Sigmoid colon (tissue), 7 donors: ENCODE measurements around the gene PLEKHD1. TPM values are rescaled to one million over a fixed set of nuclear protein-coding genes. Genes with fewer than 3 reads are reported as not detected.
A peak's percentile ranks its signal among the peaks of the same experiment; 100 is the strongest.

Experiments
- DNase-seq: peaks from one replicate; pipeline ENCODE4 v3.0.0-alpha.2; 2019
- H3K27ac ChIP-seq, 4 donors: fragments of 200-600 bp; sonication (generic); one replicate each; pipeline ENCODE4 v1.5.1; 2016 to 2019; ENCODE audit warnings: mild to moderate bottlenecking in 1 of 4
- H3K27me3 ChIP-seq, 3 donors: fragments of 200-600 bp; sonication (generic); one replicate each; pipeline ENCODE4 v1.5.1; 2019; ENCODE audit warnings: mild to moderate bottlenecking in 1 of 3
- H3K36me3 ChIP-seq, 4 donors: fragments of 200-600 bp; sonication (generic); one replicate each; pipeline ENCODE4 v1.5.1; 2016 to 2019
- H3K4me1 ChIP-seq, 4 donors: fragments of 200-600 bp; sonication (generic); one replicate each; pipeline ENCODE4 v1.5.1; 2017 to 2019
- H3K4me3 ChIP-seq, 4 donors: fragments of 200-600 bp; sonication (generic); one replicate each; pipeline ENCODE4 v1.5.1; 2017 to 2019; ENCODE audit warnings: mild to moderate bottlenecking in 2 of 4, moderate library complexity in 1 of 4
- H3K9me3 ChIP-seq, 4 donors: fragments of 200-600 bp in 3 of 4; sonication (generic) in 3 of 4; one replicate each; pipeline versions ENCODE4 v1.5.1 to v1.6.1; 2013 to 2019
- EP300 ChIP-seq, 4 donors: sonication (generic); formaldehyde crosslinking; IDR thresholded peaks; one replicate each; pipeline ENCODE4 v1.6.1; 2017; ENCODE audit warnings: antibody characterized with exemption in 4 of 4
- POLR2A ChIP-seq, 2 donors: fragments of 450-650 bp; IDR thresholded peaks; one replicate each; pipeline ENCODE4 v1.6.1; 2016; ENCODE audit warnings: antibody characterized with exemption in 2 of 2, mild to moderate bottlenecking in 2 of 2, moderate library complexity in 2 of 2
- POLR2AphosphoS5 ChIP-seq, 4 donors: sonication (generic); formaldehyde crosslinking; IDR thresholded peaks; one replicate each; pipeline ENCODE4 v1.6.1; 2017; ENCODE audit warnings: antibody characterized with exemption in 4 of 4
- WGBS, 2 donors: extraction: QIAGEN DNeasy Blood & Tissue Kit; methylation state at CpG; one replicate each; pipeline ENCODE4 v1.1.7; 2013; 5-methylcytosine and 5-hydroxymethylcytosine counted together
- intact Hi-C: fragments of 100-400 bp; cut with DNase I; formaldehyde crosslinking; loops from one replicate; pipeline ENCODE4 v1.15.1; 2023
- polyA plus RNA-seq, 3 donors: library from polyadenylated mRNA; stranded (reverse); fragments of 200-250 nt; gene quantifications; one replicate each; pipeline ENCODE4 v1.2.3, GENCODE V29; 2013
- total RNA-seq, 4 donors: library from RNA; depleted of rRNA; stranded (reverse); fragments of >200 nt; gene quantifications; one replicate each; pipeline ENCODE4 v1.1.0, GENCODE V29; 2016
- TF ChIP-seq, protein P1 (sequence below), 4 experiments: fragments of 450-650 bp in 3 of 4; fragments of 200-600 bp in 1 of 4; IDR thresholded peaks; one replicate each; pipeline ENCODE4 v1.5.1; 2016 to 2019; ENCODE audit warnings: antibody characterized with exemption in 4 of 4, mild to moderate bottlenecking in 3 of 4, moderate library complexity in 2 of 4
- donor health status: healthy with polysubstance abuse.
- donor health status: Bipolar disorder and iron deficiency.
- donor health status: healthy.

The PLEKHD1 gene
- total and polyA plus RNA-seq, 7 donors, result under 0.01 to 0.55 (median 0.06) TPM; not detected in 2

- DNase-seq, result no peak
- H3K27ac ChIP-seq, result no peak overlapping the region
- H3K27me3 ChIP-seq, result peaks cover 14 to 57% (median 46%) of the 10 kb centered on the region in 3 donors
- TF ChIP-seq POLR2A (IDR thresholded peaks at IDR 0.05) (no peak), EP300 (IDR thresholded peaks at IDR 0.05) (no peak), POLR2AphosphoS5 (IDR thresholded peaks at IDR 0.05) (no peak)
- TF ChIP-seq, protein P1, sequence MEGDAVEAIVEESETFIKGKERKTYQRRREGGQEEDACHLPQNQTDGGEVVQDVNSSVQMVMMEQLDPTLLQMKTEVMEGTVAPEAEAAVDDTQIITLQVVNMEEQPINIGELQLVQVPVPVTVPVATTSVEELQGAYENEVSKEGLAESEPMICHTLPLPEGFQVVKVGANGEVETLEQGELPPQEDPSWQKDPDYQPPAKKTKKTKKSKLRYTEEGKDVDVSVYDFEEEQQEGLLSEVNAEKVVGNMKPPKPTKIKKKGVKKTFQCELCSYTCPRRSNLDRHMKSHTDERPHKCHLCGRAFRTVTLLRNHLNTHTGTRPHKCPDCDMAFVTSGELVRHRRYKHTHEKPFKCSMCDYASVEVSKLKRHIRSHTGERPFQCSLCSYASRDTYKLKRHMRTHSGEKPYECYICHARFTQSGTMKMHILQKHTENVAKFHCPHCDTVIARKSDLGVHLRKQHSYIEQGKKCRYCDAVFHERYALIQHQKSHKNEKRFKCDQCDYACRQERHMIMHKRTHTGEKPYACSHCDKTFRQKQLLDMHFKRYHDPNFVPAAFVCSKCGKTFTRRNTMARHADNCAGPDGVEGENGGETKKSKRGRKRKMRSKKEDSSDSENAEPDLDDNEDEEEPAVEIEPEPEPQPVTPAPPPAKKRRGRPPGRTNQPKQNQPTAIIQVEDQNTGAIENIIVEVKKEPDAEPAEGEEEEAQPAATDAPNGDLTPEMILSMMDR (IDR thresholded peaks at IDR 0.05), result no peak
- 84 to 86% methylated on average over 6 of the region's 6 CpGs for WGBS, 2 donors
- H3K36me3 ChIP-seq, result no peaks in the 10 kb centered on the region
- H3K9me3 ChIP-seq, result no peaks in the 10 kb centered on the region
- H3K4me1 ChIP-seq, result peaks cover 0 to 19% (median 18%) of the 10 kb centered on the region in 4 donors
- H3K4me3 ChIP-seq, result no peak overlapping the region
- intact Hi-C loops, result no loop called here
These were observed 1.2 kb downstream of the PLEKHD1 start for GRCh38 chr14:69485701-69486100.

- intact Hi-C loops, result no loop called here
- peaks cover 14 to 57% (median 46%) of the 10 kb centered on the region in 3 donors for H3K27me3 ChIP-seq
- no peak for DNase-seq
- 86 to 91% methylated on average over 4 of the region's 4 CpGs for WGBS, 2 donors
- no peak overlapping the region for H3K27ac ChIP-seq
- H3K4me1 ChIP-seq, result peaks cover 0 to 19% (median 18%) of the 10 kb centered on the region in 4 donors
- TF ChIP-seq EP300 (IDR thresholded peaks at IDR 0.05), result no peak
- no peak for TF ChIP-seq POLR2A (IDR thresholded peaks at IDR 0.05)
- TF ChIP-seq, protein P1 (IDR thresholded peaks at IDR 0.05), result no peak
- TF ChIP-seq POLR2AphosphoS5 (IDR thresholded peaks at IDR 0.05), result no peak
- H3K36me3 ChIP-seq, result no peaks in the 10 kb centered on the region
- H3K4me3 ChIP-seq, result no peak overlapping the region
- H3K9me3 ChIP-seq, result no peaks in the 10 kb centered on the region
These were observed 2.7 kb downstream of the PLEKHD1 start for GRCh38 chr14:69487226-69487625.

DNA sequence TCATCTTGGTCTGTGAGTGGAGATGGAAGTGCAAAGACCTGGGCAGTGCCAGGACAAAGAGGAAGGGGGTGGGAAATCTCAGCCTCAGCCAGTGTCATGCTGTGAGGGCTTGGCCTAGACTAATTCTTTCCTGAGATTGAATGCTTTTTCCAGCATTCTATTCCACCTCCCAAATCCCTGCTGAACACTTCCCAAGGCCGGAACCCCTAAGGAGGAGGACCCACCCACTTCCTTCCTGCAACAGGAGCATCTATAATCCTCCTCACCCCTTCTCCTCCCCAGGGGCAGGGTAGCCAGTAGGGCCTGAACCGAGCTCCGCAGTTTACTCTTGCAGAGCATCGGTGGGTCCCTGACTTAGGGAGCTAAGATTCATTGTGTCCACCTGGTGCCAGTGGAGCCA is 3.2 kb downstream of the PLEKHD1 start:
- H3K4me3 ChIP-seq, result no peak overlapping the region
- no peaks in the 10 kb centered on the region for H3K9me3 ChIP-seq
- peaks cover 0 to 19% (median 18%) of the 10 kb centered on the region in 4 donors for H3K4me1 ChIP-seq
- TF ChIP-seq POLR2A (IDR thresholded peaks at IDR 0.05) (no peak), POLR2AphosphoS5 (IDR thresholded peaks at IDR 0.05) (no peak), EP300 (IDR thresholded peaks at IDR 0.05) (no peak)
- TF ChIP-seq, protein P1 (IDR thresholded peaks at IDR 0.05), result no peak
- intact Hi-C loops, result no loop called here
- no peaks in the 10 kb centered on the region for H3K36me3 ChIP-seq
- no peak for DNase-seq
- WGBS, 2 donors, result 83 to 84% methylated on average over 4 of the region's 4 CpGs
- H3K27me3 ChIP-seq, result peaks cover 14 to 57% (median 46%) of the 10 kb centered on the region in 3 donors
- no peak overlapping the region for H3K27ac ChIP-seq

DNA sequence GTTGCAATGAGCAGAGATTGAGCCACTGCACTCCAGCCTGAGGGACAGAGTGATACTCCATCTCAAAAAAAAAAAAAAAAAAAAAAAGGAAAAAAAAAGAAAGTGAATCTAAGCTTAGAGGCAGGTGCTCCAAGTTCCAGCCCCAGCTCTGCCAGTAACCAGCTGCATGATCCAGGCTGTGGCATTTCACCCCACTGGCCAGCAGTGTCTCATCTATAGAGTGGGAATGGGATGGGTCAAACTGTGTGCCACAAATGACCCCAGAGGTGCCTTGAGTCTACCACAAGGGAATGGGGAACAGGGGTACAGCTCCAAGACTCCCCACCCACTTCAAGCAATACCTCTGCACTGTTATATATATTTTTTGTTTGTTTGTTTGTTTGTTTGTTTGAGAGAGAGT is 5.0 kb downstream of the PLEKHD1 start:
- peaks cover 10 to 41% (median 29%) of the 10 kb centered on the region in 3 donors for H3K27me3 ChIP-seq

More for the DNA sequence above, 5.0 kb downstream of the PLEKHD1 start:
- Histone ChIP-seq H3K4me1 (peaks cover 0 to 8% (median 7%) of the 10 kb centered on the region in 4 donors), H3K9me3 (no peaks in the 10 kb centered on the region), H3K4me3 (no peak overlapping the region), H3K36me3 (no peaks in the 10 kb centered on the region), H3K27ac (no peak overlapping the region)
- TF ChIP-seq EP300 (IDR thresholded peaks at IDR 0.05), result no peak
- no peak for TF ChIP-seq POLR2A (IDR thresholded peaks at IDR 0.05)
- no peak for TF ChIP-seq POLR2AphosphoS5 (IDR thresholded peaks at IDR 0.05)
- TF ChIP-seq, protein P1 (IDR thresholded peaks at IDR 0.05), result no peak
- intact Hi-C loops, result no loop called here
- peak; percentile 14 for DNase-seq
